ENCODE measurements around the gene GULP1.

DNA sequence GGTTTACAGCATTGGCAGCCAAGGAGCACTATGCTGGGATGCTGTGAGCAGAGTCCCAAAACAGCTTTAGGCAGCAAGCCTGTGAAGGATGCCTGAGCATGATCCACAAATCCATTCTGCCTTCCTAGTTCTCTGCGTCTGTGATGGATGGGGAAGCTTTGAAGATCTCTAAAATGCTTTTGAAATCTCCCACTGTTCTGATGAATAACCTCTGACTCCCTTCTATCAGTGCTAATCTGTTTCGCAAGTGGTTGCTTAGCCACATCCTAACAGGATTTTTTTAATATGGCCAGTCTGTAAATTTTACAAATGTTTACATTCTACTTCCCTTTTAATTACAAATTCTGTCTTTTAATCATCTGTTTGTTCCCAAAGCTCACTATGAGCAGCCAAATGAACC lies 319.2 kb downstream of the GULP1 start:
- TF ChIP-seq, protein P1, sequence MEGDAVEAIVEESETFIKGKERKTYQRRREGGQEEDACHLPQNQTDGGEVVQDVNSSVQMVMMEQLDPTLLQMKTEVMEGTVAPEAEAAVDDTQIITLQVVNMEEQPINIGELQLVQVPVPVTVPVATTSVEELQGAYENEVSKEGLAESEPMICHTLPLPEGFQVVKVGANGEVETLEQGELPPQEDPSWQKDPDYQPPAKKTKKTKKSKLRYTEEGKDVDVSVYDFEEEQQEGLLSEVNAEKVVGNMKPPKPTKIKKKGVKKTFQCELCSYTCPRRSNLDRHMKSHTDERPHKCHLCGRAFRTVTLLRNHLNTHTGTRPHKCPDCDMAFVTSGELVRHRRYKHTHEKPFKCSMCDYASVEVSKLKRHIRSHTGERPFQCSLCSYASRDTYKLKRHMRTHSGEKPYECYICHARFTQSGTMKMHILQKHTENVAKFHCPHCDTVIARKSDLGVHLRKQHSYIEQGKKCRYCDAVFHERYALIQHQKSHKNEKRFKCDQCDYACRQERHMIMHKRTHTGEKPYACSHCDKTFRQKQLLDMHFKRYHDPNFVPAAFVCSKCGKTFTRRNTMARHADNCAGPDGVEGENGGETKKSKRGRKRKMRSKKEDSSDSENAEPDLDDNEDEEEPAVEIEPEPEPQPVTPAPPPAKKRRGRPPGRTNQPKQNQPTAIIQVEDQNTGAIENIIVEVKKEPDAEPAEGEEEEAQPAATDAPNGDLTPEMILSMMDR (IDR thresholded peaks at IDR 0.05) = no peak
- no peak for TF ChIP-seq POLR2AphosphoS5 (IDR thresholded peaks at IDR 0.05)
